Panc1 (cell line): ENCODE data around the gene LCA5L. TPM values are rescaled to one million over a fixed set of nuclear protein-coding genes. Genes with fewer than 3 reads are reported as not detected.

Experiments used
- ATAC-seq: fragments of 200-7000 bp; cut with Tn5 transposase; 2 replicates; pipeline ENCODE4 v1.9.1; 2020; ENCODE audit warnings: mild to moderate bottlenecking, moderate library complexity
- BruUV-seq: library from RNA; stranded (reverse); fragments of 400-500 nt; replicated peaks from 2 replicates; lab custom pipeline; 2021; lab: Mats Ljungman, UMichigan
- CTCF ChIA-PET: fragments of 300-600 bp; sonication (Branson Sonifier 250); formaldehyde crosslinking; loops from one replicate; lab custom pipeline; 2022; ENCODE audit warnings: antibody characterized with exemption; lab: Charles Lee
- POLR2A ChIA-PET: fragments of 300-600 bp; sonication (Branson Sonifier 250); formaldehyde crosslinking; loops from one replicate; lab custom pipeline; 2022; ENCODE audit warnings: antibody characterized with exemption; lab: Charles Lee
- DNase-seq: peaks from one replicate; pipeline ENCODE4 v3.0.0-alpha.2; 2010; ENCODE audit warnings: low read depth, low spot score
- H3K27ac ChIP-seq: 2 replicates; pipeline ENCODE4 v1.5.1; 2011; ENCODE audit warnings: mild to moderate bottlenecking, low read length, inconsistent platforms
- H3K27me3 ChIP-seq: fragments of 200-500 bp; sonication (Bioruptor generic); 2 replicates; pipeline ENCODE4 v1.6.0; 2014; ENCODE audit warnings: low read length, inconsistent platforms; ENCODE audit not compliant: control insufficient read depth, insufficient read depth
- H3K36me3 ChIP-seq: fragments of 200-500 bp; sonication (Bioruptor generic); 2 replicates; pipeline ENCODE4 v1.5.1; 2014; ENCODE audit warnings: inconsistent platforms, mild to moderate bottlenecking, low read length, moderate library complexity; ENCODE audit not compliant: control insufficient read depth, insufficient read depth
- H3K4me1 ChIP-seq: 2 replicates; pipeline ENCODE4 v1.5.1; 2011; ENCODE audit warnings: inconsistent platforms, mild to moderate bottlenecking, low read length, moderate library complexity; ENCODE audit not compliant: control insufficient read depth, insufficient read depth
- H3K4me3 ChIP-seq, 2 experiments: 2 replicates each; pipeline ENCODE4 v1.5.1; 2011 to 2012; ENCODE audit warnings: low read depth in 2 of 2, low read length in 2 of 2, mild to moderate bottlenecking in 2 of 2, inconsistent platforms in 1 of 2, moderate library complexity in 1 of 2
- H3K9me3 ChIP-seq: fragments of 200-500 bp; sonication (Bioruptor generic); 2 replicates; pipeline ENCODE4 v1.5.1; 2014; ENCODE audit warnings: low read depth, mild to moderate bottlenecking, inconsistent platforms, low read length, moderate library complexity; ENCODE audit not compliant: control insufficient read depth, insufficient read depth
- CTCF ChIP-seq: fragments of 450-650 bp; IDR thresholded peaks from 2 replicates; pipeline ENCODE4 v1.5.1; 2017; ENCODE audit warnings: mild to moderate bottlenecking
- POLR2AphosphoS5 ChIP-seq: IDR thresholded peaks from 2 replicates; pipeline ENCODE4 v1.6.1; 2012; ENCODE audit warnings: mild to moderate bottlenecking, low read depth, low read length, moderate library complexity
- SIN3A ChIP-seq: IDR thresholded peaks from 2 replicates; pipeline ENCODE4 v1.6.1; 2012; ENCODE audit warnings: low read depth, mild to moderate bottlenecking, low read length, moderate library complexity, borderline replicate concordance; ENCODE audit not compliant: insufficient read depth
- TCF7L2 ChIP-seq: IDR thresholded peaks from 2 replicates; pipeline ENCODE4 v1.6.1; 2011; ENCODE audit warnings: mild to moderate bottlenecking, low read depth, low read length, inconsistent platforms
- in situ Hi-C: cut with HindIII; loops from 2 replicates; pipeline ENCODE4 v1.10.0; 2016; ENCODE audit warnings: low sequenced_read_pairs, low pct_unique_long_range_greater_than_20kb
- intact Hi-C: fragments of 100-400 bp; cut with micrococcal nuclease; formaldehyde crosslinking; loops from one replicate; pipeline ENCODE4 v1.10.0; 2022; ENCODE audit not compliant: unreplicated experiment
- total RNA-seq: library from RNA; stranded (reverse); gene quantifications from one replicate; pipeline ENCODE4 v1.2.1, GENCODE V29; 2021; ENCODE audit not compliant: unreplicated experiment
- TF ChIP-seq, protein P1 (sequence below), 2 experiments: IDR thresholded peaks; 2 replicates each; pipeline ENCODE4 v1.6.1; 2011 to 2012; ENCODE audit warnings: low read depth in 2 of 2, control low read depth in 1 of 2, low read length in 1 of 2, mild to moderate bottlenecking in 1 of 2, moderate library complexity in 1 of 2; ENCODE audit not compliant: insufficient read depth in 1 of 2

The LCA5L gene
- total RNA-seq, 1 experiment from 2014 or later, result 0.87 TPM

DNA sequence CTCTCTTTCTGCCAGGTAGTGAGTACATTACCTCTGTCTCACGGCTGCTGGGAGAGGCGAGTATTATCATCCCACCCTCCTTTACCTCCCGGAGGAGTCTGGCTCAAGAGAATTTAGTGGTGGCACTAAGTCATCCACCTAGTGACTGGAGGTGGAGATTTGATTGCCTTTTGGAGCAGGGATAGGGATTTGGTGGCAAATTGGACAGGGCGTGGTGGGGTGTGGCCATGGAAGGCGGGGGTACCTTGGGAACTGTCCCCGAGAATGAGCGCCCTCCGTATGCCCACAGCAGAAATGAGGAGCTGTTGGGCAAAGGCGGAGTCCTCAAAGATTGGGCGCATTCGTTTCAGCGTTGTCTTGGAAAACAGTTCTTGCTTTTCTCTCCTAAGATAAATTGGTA lies 64.6 kb downstream of the LCA5L start:
- intact Hi-C loops, result no loop called here
- TF ChIP-seq POLR2AphosphoS5 (no peak), SIN3A (no peak), TCF7L2 (no peak), CTCF (no peak)
- TF ChIP-seq, protein P1, sequence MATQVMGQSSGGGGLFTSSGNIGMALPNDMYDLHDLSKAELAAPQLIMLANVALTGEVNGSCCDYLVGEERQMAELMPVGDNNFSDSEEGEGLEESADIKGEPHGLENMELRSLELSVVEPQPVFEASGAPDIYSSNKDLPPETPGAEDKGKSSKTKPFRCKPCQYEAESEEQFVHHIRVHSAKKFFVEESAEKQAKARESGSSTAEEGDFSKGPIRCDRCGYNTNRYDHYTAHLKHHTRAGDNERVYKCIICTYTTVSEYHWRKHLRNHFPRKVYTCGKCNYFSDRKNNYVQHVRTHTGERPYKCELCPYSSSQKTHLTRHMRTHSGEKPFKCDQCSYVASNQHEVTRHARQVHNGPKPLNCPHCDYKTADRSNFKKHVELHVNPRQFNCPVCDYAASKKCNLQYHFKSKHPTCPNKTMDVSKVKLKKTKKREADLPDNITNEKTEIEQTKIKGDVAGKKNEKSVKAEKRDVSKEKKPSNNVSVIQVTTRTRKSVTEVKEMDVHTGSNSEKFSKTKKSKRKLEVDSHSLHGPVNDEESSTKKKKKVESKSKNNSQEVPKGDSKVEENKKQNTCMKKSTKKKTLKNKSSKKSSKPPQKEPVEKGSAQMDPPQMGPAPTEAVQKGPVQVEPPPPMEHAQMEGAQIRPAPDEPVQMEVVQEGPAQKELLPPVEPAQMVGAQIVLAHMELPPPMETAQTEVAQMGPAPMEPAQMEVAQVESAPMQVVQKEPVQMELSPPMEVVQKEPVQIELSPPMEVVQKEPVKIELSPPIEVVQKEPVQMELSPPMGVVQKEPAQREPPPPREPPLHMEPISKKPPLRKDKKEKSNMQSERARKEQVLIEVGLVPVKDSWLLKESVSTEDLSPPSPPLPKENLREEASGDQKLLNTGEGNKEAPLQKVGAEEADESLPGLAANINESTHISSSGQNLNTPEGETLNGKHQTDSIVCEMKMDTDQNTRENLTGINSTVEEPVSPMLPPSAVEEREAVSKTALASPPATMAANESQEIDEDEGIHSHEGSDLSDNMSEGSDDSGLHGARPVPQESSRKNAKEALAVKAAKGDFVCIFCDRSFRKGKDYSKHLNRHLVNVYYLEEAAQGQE (IDR thresholded peaks at IDR 0.05; ENCODE audit: insufficient read depth in 1 of 2, low read depth in 2 of 2, low read length in 1 of 2), result no peak

GRCh38 chr21:39379986-39380891 lies 65.3 kb downstream of the LCA5L start:
- no peaks in the 10 kb centered on the region for H3K9me3 ChIP-seq
- peak overlapping the region; percentile 94 for H3K27ac ChIP-seq
- intact Hi-C loops, result no loop called here
- POLR2A ChIA-PET, result interaction anchor here (0.6 to 1.0 kb wide), 5 partner anchors 30 to 97 kb away, joined by 3 to 5 read pairs (median 3); partner anchors contain the start of genes BRWD1 and HMGN1
- H3K36me3 ChIP-seq, result no peaks in the 10 kb centered on the region
- peak overlapping the region; percentile 74 to 82 for H3K4me3 ChIP-seq
- CTCF ChIA-PET, result no interaction called here
- no TSS peak for BruUV-seq
- peak; percentile 64 for DNase-seq
- 0 out of 2 replicates have a peak, but pooled peaks have one; percentile 39 for TF ChIP-seq SIN3A
- TF ChIP-seq TCF7L2, result no peak
- TF ChIP-seq, protein P1 (IDR thresholded peaks at IDR 0.05; ENCODE audit: insufficient read depth in 1 of 2, low read depth in 2 of 2, low read length in 1 of 2), result no peak
- TF ChIP-seq CTCF, result no peak
- peak; percentile 79; the same call in 1 of the 2 replicates for TF ChIP-seq POLR2AphosphoS5
- H3K4me1 ChIP-seq, result peaks cover 4% of the 10 kb centered on the region; the same call in 1 of the 2 replicates
- in situ Hi-C loops, result no loop called here
- ATAC-seq, result peak; percentile 98
- no peaks in the 10 kb centered on the region for H3K27me3 ChIP-seq

More for the DNA sequence above, 64.6 kb downstream of the LCA5L start:
- Histone ChIP-seq H3K36me3 (no peaks in the 10 kb centered on the region), H3K27me3 (no peaks in the 10 kb centered on the region), H3K27ac (peak overlapping the region; percentile 73), H3K4me1 (peaks cover 5% of the 10 kb centered on the region; the same call in 1 of the 2 replicates), H3K9me3 (no peaks in the 10 kb centered on the region), H3K4me3 (peak overlapping the region; percentile 74 to 82)
- ChIA-PET CTCF (no interaction called here), POLR2A (no interaction called here)
- peak; percentile 22 for ATAC-seq
- DNase-seq, result no peak
- no TSS peak for BruUV-seq
- in situ Hi-C loops, result no loop called here
